ENCODE results near the gene MRPL19.
"Not testable (repeated sequence)": the region's sequence is repeated elsewhere in the genome, so short reads cannot be mapped to it uniquely, and the experiment has no call there.

MRPL19 gene

DNA sequence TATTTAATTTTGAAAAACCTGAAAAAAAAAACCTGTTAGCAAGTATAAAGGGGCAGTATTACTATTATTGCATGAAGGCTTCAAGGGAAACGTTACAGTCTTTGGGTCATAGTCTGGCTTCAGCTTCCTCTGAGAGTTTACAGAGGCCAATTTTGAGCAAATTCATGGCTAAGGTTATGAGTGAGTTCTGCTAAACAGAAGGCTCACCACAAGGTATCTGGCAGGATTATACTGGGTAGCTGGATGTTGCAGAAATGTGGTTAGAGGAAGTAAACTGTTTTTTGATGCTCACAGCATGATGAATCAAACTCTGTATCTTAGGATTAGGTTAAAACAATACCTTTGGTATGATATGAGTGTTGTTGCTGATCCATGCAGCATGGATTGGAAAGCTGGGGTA is 9.3 kb downstream of the MRPL19 start:
- CTCF ChIA-PET, result interaction anchor here (1.5 to 4.9 kb wide), 5 partner anchors 10 to 191 kb away, joined by 3 to 21 read pairs (median 4); partner anchors contain the start of gene MRPL19

DNA sequence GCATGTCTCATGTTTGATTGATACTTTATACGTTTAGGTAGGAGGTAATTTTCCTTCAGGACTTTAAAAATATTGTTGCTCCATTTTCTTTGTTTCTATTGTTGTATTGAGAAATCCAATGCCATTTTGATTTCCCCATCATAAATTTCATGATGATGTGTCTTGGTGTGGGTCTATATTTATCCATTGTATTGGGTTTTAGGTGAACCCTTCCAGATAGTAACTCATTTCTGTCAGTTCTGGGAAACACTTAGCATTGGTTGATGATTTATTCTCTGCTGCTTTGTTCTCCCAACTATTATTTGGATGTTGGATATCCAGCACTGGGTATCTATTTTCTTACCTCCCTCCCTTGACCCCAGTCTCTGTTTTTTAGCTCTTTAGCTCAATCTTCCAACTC is 10.0 kb downstream of the MRPL19 start:
- POLR2A ChIA-PET, result no interaction called here

More for the DNA sequence above, 9.3 kb downstream of the MRPL19 start:
- POLR2A ChIA-PET, result no interaction called here
- no peak overlapping the region for H3K4me3 ChIP-seq (ENCODE audit: low read depth, low read length)
- TF ChIP-seq, protein P1, sequence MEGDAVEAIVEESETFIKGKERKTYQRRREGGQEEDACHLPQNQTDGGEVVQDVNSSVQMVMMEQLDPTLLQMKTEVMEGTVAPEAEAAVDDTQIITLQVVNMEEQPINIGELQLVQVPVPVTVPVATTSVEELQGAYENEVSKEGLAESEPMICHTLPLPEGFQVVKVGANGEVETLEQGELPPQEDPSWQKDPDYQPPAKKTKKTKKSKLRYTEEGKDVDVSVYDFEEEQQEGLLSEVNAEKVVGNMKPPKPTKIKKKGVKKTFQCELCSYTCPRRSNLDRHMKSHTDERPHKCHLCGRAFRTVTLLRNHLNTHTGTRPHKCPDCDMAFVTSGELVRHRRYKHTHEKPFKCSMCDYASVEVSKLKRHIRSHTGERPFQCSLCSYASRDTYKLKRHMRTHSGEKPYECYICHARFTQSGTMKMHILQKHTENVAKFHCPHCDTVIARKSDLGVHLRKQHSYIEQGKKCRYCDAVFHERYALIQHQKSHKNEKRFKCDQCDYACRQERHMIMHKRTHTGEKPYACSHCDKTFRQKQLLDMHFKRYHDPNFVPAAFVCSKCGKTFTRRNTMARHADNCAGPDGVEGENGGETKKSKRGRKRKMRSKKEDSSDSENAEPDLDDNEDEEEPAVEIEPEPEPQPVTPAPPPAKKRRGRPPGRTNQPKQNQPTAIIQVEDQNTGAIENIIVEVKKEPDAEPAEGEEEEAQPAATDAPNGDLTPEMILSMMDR (IDR thresholded peaks at IDR 0.05; ENCODE audit: insufficient read depth, low read length, missing control alignments), result no peak
- DNase-seq (ENCODE audit: low read depth, low spot score), result no peak

DNA sequence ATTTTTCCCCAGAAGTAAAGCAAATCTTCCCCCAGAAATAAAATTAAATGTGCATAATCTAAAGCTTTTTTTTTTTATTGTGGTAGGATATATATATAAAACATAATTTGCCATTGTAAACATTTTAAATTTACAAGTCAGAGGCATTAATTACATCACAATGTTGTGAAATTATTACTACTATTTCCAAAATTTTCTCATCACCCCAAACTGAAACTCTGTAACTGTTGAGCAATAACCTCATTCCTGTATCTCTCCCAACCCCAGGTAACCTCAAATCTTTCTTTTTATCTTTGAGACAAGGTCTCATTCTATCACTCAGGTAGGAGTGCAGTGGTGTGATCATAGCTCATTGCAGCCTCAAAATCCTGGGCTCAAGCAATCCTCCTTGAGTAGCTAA is 11.2 kb downstream of the MRPL19 start:
- CTCF ChIA-PET, result interaction anchor here (1.4 to 4.9 kb wide), 3 partner anchors 10 to 19 kb away, joined by 3 to 21 read pairs (median 4); no protein-coding TSS in a partner anchor
- POLR2A ChIA-PET, result interaction anchor here (0.6 kb wide), 1 partner anchor 10 kb away, joined by 3 read pairs; no protein-coding TSS in a partner anchor
- TF ChIP-seq, protein P1 (IDR thresholded peaks at IDR 0.05; ENCODE audit: insufficient read depth, low read length, missing control alignments), result no peak
- DNase-seq (ENCODE audit: low read depth, low spot score), result no peak
- no peak overlapping the region for H3K4me3 ChIP-seq (ENCODE audit: low read depth, low read length)

More for the DNA sequence above, 10.0 kb downstream of the MRPL19 start:
- TF ChIP-seq, protein P1 (IDR thresholded peaks at IDR 0.05; ENCODE audit: insufficient read depth, low read length, missing control alignments), result no peak
- no peak overlapping the region for H3K4me3 ChIP-seq (ENCODE audit: low read depth, low read length)
- CTCF ChIA-PET, result interaction anchor here (1.4 to 4.9 kb wide), 6 partner anchors 9 to 191 kb away, joined by 3 to 21 read pairs (median 4); no protein-coding TSS in a partner anchor
- DNase-seq (ENCODE audit: low read depth, low spot score), result no peak

DNA sequence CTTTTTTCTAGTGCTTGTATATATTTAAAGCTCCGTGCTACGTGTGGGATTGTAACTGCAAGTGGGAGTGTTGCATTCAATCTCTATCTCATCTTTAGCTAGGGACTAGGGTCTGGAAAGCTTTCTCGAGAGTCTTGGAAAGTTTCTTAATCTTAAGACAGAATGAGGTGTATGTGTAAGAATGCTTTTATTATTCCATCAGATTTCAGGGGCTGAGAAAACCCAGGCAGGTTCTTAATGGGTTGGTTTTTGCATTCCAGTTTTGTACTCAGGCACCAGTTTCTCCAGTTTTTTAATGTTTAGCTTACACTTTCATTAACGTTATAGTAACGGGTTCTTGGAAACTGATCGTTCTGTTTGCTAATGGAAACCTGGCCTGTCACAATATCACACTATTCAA is 20.3 kb downstream of the MRPL19 start:
- TF ChIP-seq, protein P1 (IDR thresholded peaks at IDR 0.05; ENCODE audit: insufficient read depth, low read length, missing control alignments), result no peak
- ChIA-PET POLR2A (no interaction called here), CTCF (interaction anchor here (7.5 kb wide), 1 partner anchor 11 kb away, joined by 73 read pairs; no protein-coding TSS in a partner anchor)
- no peak overlapping the region for H3K4me3 ChIP-seq (ENCODE audit: low read depth, low read length)
- no peak for DNase-seq (ENCODE audit: low read depth, low spot score)

DNA sequence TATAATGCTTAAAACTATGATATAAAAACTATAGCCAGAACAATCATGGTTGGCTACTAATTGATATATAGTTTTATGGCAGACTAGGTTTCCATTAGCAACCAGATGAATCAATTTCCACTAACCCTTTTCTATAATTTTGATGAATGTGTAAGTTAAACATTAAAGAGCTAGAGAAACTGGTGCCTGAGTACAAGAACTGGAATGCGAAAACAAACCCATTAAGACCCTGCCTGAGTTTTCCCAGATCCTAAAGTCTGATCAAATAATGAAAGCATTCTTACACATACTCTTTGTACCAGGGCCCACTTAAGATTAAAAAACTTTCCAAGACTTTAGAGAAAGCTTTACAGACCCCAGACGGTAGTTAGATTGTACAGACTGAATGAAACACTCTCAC is 21.3 kb downstream of the MRPL19 start:
- ChIA-PET CTCF (interaction anchor here (0.7 to 7.5 kb wide), 3 partner anchors 10 to 23 kb away, joined by 3 to 73 read pairs (median 4); no protein-coding TSS in a partner anchor), POLR2A (no interaction called here)
- DNase-seq (ENCODE audit: low read depth, low spot score), result no peak
- no peak overlapping the region for H3K4me3 ChIP-seq (ENCODE audit: low read depth, low read length)
- TF ChIP-seq, protein P1 (IDR thresholded peaks at IDR 0.05; ENCODE audit: insufficient read depth, low read length, missing control alignments), result no peak

DNA sequence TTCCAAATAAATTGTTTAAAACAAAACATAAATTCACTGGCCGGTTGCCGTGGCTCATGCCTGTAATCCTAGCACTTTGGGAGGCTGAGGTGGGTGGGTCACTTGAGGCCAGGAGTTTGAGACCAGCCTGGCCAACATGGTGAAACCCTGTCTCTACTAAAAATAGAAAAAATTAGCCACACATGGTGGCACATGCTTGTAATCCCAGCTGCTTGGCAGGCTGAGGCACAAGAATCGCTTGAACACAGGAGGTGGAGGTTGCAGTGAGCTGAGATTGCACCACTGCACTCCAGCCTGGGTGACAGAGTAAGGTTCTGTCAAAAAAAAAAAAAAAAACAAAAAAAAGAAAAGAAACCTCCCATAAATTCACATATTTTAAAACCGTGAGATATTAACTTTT is 28.8 kb downstream of the MRPL19 start:
- CTCF ChIA-PET, result interaction anchor here (1.6 to 11.1 kb wide), 5 partner anchors 9 to 210 kb away, joined by 6 to 120 read pairs (median 54); partner anchors contain the start of gene MRPL19
- H3K4me3 ChIP-seq (ENCODE audit: low read depth, low read length); DNase-seq (ENCODE audit: low read depth, low spot score); POLR2A ChIA-PET: not testable (repeated sequence)

DNA sequence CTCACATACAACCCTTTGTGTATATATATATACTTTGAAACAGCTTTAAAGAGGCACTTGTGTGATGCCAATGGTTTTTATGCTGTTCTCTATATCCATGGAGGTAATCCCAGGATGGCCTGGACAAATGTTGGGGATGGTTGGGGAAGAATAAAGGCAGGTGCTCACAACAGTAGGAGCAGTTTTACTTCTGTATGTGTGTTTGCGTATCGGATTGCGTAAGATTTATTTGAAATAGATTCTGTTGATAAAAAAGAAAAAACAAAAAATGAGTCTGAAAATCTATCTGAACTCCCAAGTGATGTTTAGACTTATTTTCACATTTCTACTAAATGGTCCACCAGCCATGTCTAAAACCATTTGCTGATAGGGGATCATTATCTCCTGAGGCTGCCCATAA is 29.3 kb downstream of the MRPL19 start:
- DNase-seq (ENCODE audit: low read depth, low spot score), result no peak
- no peak overlapping the region for H3K4me3 ChIP-seq (ENCODE audit: low read depth, low read length)
- TF ChIP-seq, protein P1 (IDR thresholded peaks at IDR 0.05; ENCODE audit: insufficient read depth, low read length, missing control alignments), result no peak
- ChIA-PET POLR2A (no interaction called here), CTCF (interaction anchor here (1.2 to 11.1 kb wide), 9 partner anchors 9 to 210 kb away, joined by 4 to 120 read pairs (median 19); partner anchors contain the start of gene MRPL19)

Data from AG04449 (cell line).